VCaP (cell line): Measurements from ENCODE around the gene RAB8B.

ENCODE experiments used
- H3K27ac ChIP-seq: fragments of 450-650 bp; 2 replicates; pipeline ENCODE4 v1.5.1; 2017
- TF ChIP-seq, protein P1 (sequence below): fragments of 450-650 bp; conservative IDR thresholded peaks from 2 replicates; pipeline ENCODE4 v1.5.1; 2017; ENCODE audit warnings: mild to moderate bottlenecking, moderate library complexity

The RAB8B gene

DNA sequence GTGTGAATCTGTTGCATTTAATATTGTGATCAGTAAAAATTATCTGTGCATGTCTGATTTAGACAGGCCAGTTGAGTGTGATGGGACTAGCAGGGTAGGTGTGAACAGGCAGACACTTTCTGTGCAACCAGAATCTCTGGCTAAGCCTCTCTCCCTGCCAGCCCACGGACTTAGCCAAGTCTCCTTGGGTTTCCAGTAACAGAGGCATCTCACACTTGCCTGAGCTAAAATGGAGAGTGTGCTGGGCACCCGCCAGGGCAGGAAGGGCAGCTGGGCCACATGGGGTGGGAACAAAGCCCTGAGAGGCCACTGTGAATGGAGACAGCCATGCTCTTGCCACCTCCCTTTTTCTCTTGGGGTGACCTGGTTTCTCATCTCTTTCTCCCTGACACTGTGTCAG lies 19.6 kb upstream of the RAB8B start:
- TF ChIP-seq, protein P1, sequence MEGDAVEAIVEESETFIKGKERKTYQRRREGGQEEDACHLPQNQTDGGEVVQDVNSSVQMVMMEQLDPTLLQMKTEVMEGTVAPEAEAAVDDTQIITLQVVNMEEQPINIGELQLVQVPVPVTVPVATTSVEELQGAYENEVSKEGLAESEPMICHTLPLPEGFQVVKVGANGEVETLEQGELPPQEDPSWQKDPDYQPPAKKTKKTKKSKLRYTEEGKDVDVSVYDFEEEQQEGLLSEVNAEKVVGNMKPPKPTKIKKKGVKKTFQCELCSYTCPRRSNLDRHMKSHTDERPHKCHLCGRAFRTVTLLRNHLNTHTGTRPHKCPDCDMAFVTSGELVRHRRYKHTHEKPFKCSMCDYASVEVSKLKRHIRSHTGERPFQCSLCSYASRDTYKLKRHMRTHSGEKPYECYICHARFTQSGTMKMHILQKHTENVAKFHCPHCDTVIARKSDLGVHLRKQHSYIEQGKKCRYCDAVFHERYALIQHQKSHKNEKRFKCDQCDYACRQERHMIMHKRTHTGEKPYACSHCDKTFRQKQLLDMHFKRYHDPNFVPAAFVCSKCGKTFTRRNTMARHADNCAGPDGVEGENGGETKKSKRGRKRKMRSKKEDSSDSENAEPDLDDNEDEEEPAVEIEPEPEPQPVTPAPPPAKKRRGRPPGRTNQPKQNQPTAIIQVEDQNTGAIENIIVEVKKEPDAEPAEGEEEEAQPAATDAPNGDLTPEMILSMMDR = no peak
- H3K27ac ChIP-seq = no peak overlapping the region

DNA sequence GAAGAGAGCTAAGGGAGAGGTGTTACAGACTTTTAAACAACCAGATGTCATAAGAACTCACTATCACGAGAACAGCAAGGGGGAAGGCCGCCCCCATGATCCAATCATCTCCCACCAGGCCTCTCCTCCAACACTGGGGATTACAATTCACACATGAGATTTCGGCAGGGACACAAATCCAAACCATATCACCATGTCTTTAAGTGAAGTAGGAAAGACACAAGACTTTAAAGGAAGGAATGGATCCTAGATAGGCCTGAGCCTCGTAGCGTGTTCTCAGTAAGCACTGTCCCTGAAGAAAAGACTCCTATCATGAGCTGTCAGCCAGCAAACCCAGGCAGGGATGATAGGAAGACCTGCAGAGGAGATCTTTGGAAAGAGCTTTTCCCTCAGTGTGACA lies 17.0 kb upstream of the RAB8B start:
- TF ChIP-seq, protein P1 = no peak

DNA sequence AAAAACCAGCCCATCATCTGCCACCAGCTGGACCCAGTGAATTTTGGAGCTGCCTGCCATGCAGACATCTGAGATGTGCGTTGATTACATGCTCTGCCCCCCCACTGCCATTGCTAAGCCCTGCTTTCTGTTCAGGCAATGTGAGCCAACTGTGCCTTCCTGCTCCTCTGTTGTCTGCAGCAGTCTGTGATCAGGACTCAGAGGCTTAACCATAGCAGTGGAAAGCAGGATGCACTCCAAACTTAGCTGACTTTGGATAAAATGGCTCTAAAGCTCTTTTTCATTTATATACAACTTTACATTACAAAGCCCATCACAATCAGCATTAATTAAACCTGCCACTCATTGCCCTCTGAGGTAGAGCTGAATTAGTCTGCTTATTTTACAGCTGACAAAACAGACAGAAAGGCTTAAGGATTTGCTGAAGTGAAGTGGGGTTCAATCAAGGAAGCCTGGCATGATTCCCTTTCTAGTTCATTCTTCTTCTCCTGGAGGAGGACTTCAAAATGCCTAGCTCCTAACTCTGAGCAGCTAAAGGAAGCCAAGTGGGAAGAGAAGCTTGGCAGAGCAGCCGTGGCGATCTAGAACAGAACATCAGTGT lies 16.5 kb upstream of the RAB8B start:
- H3K27ac ChIP-seq = no peak overlapping the region
- TF ChIP-seq, protein P1 = no peak

More for the DNA sequence above, 17.0 kb upstream of the RAB8B start:
- H3K27ac ChIP-seq = no peak overlapping the region

DNA sequence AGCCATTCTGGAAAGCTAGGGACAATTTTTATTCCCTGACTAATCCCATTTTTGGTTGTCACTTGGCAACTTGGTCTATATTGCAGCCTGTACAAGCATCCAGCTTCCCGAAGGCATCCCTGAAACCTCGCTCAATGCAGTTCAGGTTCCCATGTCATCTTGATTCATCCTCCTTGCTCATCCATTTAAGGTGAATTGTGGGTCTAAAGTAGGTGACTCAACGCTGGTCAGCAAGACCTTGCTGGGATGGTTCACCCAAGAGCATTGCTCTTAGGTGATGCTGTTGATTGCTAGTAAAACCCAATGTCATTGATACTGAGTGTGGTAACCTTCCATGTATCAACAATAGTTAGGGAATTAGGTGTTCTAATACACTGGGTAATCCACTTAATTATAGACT lies 13.1 kb upstream of the RAB8B start:
- no peak overlapping the region for H3K27ac ChIP-seq
- TF ChIP-seq, protein P1 = no peak

DNA sequence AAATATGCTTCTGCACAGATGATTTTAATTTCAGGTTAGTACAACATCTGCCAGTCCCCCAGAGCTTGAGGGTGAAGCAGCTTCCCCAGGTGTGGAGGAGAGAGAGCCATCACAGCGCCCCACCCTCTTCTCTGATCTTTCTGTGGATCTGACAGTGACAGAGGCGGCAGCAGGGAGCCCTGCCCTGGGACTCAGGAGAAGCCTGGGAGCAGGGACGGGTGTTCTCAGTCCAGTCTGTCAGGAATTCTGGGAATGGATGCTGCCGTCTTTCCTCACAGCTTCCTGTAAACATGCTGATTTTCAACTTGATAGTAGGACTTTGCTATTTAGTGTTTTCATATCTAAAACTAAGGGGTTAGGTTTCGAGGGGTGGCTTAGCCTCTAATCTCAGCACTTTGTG lies 11.4 kb upstream of the RAB8B start:
- TF ChIP-seq, protein P1 = no peak; the same call in 1 of the 2 replicates
- no peak overlapping the region for H3K27ac ChIP-seq

DNA sequence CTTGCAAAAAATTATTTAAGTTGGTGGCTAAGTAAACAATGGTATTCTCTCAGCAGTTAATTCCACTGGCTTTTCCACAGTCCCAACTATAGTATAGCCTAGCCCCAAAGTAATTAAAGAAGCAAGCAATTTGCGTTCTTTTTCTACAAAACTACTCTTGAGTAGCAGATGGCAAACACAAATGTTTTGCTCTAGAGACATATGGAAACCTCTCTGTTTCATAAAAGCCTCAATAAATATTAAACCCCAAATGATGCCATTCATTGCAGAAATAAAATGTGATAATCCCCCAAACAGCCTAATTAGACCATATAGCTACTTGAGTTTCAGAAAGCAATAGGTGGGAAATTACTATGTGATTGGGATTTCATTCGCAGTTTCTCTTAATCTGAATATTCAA lies 8.7 kb upstream of the RAB8B start:
- no peak overlapping the region for H3K27ac ChIP-seq
- TF ChIP-seq, protein P1 = no peak

DNA sequence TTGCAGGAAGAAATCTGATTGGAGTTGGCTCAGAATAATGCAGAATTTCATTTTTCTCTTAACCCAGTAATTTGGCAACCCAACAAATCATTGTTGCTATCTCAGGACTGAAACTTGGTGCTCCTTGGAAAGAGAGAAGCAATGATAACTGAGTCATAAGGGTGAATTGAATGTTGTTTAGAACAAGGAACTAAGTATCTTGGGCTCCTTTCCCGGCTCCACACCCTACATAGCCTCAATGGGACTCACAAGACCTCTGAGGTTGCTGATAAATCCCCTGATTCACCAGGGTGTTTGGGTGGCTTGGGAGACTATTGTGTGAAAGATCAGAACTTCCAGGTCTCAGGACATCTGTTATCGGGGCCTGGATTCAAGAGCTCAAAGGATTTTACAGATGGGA lies 7.8 kb upstream of the RAB8B start:
- no peak overlapping the region for H3K27ac ChIP-seq
- TF ChIP-seq, protein P1 = no peak
